ENCODE data around the gene KIF13A. TPM values are rescaled to one million over a fixed set of nuclear protein-coding genes. Genes with fewer than 3 reads are reported as not detected.
"Not testable (repeated sequence)": the region's sequence is repeated elsewhere in the genome, so short reads cannot be mapped to it uniquely, and the experiment has no call there.

KIF13A gene
- total RNA-seq, 1 donor, result 25.3 TPM

DNA sequence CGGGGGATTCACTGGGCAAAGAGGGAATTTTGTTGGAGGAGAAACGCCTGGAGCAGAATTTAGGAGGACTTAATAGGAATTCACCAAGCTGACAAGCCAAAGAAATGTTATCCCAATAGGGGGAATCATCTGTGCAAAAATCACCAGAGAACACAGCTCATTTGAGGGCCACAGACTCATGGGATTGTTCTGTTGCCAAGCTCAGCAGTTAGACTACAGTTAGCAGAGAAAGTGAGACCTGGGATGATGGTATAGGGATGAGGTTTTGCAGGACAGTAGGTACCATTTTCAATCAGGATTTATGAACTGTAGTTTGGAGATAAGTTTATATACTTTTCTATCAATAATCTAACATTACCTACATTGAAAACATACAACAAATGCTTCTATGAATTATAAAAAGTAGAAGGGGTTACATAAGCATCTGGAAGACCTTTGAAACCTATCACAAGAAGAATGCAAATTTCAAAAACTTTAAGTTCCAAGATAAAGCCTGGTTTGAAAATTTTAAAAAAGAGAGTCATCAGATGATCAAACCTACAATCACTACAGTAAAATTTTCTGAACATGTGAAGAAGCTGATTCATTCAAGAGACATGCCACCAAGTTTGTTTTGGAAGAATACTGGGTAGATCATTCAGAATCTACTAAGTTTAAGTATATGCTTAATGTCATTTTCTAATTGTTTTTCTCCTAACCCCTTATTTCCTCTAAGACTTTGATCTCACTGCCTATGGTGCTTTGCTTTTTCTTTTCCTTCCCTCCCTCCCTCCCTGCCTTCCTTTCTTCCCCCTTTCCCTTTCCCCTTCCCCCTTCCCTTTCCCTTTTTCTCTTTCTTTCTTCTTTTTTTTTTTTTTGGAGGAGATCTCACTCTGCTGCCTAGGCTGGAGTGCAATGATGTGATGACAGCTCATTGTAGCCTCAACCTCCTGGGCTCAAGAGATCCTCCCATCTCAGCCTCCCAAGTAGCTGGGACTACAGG lies 81.5 kb downstream of the KIF13A start:
- DNase-seq (ENCODE audit: low read depth in 2 of 3, low spot score in 2 of 3), result no peak

DNA sequence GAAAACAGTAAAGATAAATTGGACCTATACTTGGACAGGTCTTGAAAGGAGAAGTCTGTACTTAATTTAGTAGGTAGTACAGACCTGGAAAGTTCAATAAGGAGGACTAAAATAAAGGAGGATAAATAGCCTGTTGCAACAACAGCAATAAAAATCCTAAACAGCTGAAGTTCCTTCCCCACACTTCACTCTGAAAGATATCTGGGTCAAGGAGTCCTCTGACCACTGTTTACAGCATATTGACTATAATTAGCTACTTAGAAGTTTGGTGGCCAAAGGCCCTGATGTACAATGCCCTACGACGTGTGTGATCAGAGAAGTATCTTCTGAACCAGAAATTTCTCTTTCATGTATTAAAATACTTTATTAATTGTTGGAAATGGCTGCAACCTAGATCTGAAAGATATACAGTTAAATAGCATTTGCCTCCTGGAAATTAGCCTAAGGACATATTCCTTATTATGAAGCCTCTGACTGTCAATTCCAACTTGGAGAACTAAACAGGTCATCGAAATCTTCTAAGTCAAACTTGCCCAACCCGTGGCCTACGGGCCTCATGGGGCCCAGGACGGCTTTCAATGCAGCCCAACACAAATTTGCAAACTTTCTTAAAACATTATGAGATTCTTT lies 82.8 kb downstream of the KIF13A start:
- no peak for DNase-seq (ENCODE audit: low read depth in 2 of 3, low spot score in 2 of 3)

DNA sequence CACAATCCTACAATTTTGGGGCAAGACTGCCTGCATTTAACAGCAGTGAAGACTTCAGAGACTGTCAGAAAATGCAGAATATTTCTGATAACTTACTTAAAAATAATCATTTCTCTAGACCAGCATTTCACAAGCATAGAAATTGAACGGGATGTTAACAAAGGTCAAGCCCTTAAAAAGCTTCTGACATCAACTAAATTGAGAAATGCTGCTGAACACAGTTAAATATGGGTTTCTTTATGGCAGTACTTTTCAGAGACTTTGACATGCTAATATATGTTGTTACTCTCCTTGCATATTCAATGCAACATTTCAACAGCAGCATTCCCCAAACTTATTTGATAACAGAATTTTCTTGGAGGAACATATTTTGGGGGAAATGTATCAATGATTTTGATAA lies 84.5 kb downstream of the KIF13A start:
- no peak for DNase-seq (ENCODE audit: low read depth in 2 of 3, low spot score in 2 of 3)

DNA sequence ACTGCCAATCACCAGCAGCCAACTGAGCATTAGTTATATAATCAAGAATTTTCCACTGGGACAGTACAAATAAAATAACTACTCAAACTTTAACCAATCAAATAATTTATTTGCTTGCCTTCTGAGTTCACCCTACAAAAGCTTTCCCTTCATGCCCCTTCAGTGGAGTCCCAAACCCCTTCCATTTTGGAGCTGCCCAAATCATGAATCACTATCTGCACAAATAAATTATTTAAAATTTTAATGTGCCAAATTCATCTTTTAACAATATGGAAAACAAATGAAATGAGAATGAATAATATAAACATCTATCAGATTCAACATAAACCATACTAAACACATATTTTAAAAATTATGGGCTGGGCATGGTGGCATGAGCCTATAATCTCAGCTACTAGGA lies 85.9 kb downstream of the KIF13A start:
- DNase-seq (ENCODE audit: low read depth in 2 of 3, low spot score in 2 of 3), result no peak

DNA sequence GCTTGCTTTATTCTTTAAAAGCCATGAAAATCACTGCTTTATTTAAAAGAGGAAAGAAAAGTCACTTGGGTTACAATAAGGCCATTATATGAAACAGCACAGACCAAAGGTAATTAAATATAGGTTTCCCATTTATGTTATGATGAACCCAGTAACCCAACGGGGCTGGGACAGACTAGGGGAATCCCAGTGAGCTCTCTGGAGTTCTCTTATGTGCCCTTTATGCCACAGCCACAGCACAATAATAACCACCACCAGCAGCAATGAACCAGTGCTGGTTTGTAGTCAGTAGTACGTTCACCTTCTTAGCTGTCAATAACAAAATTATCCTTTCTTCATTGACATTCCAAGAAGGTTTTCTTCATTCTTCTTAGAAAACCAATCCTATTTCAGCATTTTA lies 87.4 kb downstream of the KIF13A start:
- no peak for DNase-seq (ENCODE audit: low read depth in 2 of 3, low spot score in 2 of 3)

DNA sequence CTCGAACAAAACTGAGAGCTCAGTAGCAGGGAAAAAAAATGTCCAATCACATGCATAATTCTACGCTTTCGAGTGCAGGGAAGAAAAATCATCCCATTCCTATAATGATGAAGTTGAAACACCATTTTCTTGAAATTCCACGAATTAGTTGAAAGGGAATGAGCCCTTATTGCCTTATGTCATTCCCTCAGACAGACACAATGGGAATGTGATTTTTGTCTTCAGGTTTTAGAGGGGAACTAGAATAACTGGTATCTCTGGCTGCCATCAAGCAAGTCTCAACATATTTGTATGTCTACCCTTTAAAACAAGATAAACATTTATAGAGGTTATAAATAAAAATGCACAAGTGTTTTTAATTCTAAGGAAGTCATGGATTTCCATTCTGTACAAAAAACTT lies 87.9 kb downstream of the KIF13A start:
- no peak for DNase-seq (ENCODE audit: low read depth in 2 of 3, low spot score in 2 of 3)

DNA sequence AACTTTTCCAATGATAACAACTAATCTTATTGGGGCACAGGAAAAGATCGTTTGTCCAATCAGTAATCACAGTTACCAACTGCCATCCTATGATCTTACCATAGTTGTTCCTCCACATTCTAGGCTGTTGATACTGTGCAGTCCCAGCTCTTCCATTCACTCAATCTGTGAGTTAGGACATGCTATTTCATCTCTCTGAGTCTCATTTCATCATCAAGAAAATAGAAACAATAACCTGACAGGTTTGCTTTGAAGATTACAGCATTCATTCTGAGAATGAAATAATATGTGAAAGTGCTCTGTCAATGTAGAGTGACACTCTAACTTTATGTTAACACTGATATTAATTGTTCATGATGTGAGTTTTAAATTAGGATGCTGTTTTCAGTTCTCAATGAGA lies 89.8 kb downstream of the KIF13A start:
- DNase-seq (ENCODE audit: low read depth in 2 of 3, low spot score in 2 of 3), result no peak

DNA sequence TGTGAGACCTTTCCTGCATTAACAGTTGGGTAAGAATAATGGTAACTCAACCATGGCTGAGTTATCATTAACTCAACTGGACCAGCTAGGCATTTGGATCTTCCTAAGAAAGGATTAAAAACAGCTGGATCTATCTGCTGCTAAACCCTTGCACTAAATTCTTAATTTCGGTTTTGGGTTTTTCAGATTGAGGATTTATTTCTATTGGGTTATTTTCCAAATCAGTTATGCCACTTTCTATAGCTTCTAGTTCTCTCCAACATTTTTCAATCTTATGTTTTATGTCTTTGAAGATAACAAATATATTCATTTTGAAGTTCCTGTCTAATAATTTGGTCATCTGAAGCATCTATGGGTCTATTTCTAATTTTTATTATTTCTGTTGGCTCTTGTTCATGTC lies 92.5 kb downstream of the KIF13A start:
- no peak for DNase-seq (ENCODE audit: low read depth in 2 of 3, low spot score in 2 of 3)

DNA sequence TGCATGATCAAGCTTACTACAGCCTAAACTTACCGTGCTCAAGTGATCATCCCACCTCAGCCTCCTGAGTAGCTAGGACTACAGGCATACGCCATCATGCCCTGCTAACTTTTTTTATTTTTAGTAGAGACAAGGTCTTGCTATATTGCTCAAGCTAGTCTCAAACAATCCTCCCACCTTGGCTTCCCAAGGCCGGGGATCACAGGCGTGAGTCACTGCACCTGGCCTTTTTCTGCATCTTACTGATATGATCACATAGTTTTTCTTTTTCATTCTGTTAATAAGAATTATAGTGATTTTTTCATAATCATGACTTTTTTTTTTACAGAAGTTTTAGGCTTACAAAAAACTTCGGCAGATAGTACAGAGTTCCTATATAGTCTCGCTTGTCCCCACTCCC lies 93.2 kb downstream of the KIF13A start:
- no peak for DNase-seq (ENCODE audit: low read depth in 2 of 3, low spot score in 2 of 3)

DNA sequence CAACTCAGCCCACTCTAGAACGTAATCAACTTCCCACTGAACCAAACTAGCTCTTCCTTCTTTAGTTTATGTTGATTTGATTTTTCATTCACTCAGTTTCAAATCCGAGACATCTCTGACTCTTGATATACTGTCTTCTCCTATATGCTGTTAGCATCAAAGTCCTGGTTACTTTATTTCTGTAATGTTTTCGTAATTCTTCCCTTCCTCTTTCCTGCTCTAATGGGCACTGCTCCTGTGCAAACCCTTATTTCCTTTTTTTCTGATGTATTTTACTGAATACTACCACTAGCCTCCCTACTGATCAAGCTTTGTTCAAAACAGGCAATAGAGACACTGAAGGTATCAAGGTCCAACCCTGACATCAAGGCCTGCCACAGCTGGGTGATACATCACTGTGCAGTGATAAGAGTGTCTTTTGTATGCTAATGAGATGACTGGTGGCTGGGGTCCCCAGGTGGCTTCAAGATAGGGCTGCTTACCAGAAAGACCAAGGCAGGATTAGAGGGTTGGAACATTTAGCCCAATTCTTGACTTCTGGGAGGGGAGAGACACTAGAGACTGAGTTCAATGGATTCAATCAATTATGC lies 95.2 kb downstream of the KIF13A start:
- no peak for DNase-seq (ENCODE audit: low read depth in 2 of 3, low spot score in 2 of 3)

DNA sequence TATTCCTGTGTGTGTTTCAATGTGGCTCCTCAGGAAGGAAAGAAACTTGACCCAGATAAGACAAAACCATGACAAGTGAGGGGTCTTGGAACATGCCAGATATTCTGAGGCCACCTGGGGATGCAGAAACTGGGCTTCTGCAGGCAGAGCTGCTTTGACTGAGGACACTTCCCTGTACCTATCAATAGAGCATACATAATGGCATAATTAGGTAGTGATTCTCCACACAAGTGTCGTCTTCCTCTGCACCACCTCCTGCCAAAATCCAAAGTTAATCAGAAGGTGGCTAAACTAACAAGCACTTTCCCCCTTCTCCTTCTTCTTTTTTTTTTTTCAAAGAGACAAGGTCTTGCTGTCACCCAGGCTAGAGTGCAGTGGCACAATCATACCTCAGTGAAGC lies 97.1 kb downstream of the KIF13A start:
- no peak for DNase-seq (ENCODE audit: low read depth in 2 of 3, low spot score in 2 of 3)

DNA sequence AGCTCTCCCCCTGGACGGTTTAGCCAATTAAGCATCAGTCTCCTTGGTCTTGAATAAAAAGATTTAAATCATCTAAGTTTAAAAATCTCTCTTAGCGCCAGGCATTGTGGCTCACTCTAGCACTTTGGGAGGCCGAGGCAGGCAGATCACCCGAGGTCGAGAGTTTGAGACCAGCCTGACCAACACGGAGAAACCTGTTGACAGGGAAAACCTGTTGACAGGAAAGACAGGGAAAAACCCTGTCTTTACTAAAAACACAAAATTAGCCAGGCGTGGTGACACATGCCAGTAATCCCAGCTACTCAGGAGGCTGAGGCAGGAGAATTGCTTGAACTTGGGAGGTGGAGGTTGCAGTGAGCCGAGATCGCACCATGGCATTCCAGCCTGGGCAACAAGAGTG lies 97.7 kb downstream of the KIF13A start:
- not testable (repeated sequence) for DNase-seq (ENCODE audit: low read depth in 2 of 3, low spot score in 2 of 3)

DNA sequence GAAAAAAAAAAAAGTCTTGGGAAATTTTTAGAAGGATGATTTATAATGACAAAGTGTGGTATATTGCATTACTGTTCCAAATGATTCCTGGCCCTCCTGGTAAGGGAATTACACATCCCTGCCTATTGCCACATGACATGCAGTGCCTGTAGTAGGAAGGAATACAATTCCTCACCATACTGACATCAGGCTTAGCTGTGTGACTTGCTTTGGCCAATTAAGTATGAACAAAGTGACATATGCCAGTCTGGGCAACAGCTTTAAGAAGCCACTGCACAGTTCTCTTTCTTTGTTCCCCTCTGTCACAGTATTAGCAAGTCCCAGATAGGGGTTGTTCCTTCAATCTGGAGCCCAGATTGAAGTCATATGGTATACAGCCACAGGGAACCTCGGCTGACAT lies 100.5 kb downstream of the KIF13A start:
- DNase-seq (ENCODE audit: low read depth in 2 of 3, low spot score in 2 of 3), result no peak

DNA sequence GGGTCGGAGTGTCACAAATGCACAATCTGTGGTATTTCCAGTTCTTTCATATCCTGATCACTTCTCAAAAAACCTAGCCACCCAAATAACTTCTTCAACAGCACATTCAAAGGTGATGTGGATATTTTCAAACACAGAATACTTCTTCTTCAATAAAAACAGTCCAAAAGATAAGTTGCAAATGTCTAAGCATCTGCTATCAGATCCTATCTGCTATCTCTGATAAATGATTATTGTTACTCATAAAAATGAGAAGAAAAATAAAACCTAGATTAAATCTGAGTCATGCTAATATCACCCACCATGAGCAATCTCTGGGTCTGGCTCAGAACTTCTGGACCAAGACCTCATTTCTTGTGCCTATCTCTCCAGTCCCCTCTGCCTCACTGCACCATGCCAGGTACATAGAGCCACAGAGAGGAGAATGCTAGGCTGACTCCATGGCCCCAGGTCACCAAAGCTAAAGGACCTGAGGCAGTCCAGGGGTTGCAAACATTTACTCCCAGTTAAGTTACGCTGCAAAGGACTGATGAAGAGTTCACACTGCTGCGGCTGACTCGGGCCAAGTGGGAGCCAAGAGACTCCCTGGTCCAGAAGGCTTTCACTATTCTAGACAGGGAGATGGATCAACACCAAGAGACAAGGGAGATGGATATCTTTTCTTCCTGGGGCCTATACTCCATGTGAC lies 101.4 kb downstream of the KIF13A start:
- DNase-seq (ENCODE audit: low read depth in 2 of 3, low spot score in 2 of 3), result no peak

DNA sequence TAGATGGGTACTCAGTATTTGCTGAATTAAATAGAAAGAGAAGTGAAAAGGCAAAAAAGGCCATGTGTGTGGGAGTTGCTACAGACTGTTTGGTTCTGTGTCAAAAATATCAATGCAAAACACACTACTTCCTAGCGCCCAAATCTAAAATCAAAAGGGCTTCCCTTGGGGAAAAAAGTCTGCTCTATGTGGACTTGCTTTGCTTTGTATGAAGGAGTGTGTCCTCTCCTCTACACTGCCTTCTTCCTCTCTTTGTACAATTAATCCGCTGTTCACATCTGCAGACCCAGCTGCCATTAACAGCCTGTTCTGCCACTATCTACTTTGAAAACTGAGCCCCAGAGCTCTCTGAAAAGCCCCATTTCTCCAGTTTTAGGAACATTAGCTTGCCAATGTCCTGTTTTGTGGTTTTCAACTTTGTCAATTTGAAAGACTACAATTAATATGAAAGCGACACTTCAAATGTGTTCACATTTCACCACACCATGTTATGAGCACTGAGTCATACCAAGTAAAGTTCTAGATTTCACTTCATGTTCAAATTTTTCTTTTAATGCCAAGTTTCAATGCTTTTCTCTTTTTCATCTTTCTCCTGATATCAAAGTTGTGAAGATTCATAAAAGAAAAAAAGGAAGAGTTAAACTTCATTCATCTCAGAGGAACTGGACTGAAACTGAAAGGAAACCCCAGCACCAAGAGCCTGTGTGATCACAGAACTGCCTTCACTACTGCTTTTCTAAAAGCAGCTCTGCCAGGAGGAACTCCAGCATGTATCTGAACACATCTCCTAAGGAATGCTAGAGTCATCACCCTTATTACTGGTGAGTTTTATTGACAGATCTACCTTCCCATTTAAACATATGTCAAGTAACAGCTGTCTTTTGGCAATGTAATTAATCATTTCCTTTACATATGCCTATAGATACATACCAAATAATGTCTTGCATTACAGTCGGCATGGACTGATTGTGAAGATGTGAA lies 102.6 kb downstream of the KIF13A start:
- peak in 1 of 3 donors; percentile 51 for DNase-seq (ENCODE audit: low read depth in 2 of 3, low spot score in 2 of 3)

DNA sequence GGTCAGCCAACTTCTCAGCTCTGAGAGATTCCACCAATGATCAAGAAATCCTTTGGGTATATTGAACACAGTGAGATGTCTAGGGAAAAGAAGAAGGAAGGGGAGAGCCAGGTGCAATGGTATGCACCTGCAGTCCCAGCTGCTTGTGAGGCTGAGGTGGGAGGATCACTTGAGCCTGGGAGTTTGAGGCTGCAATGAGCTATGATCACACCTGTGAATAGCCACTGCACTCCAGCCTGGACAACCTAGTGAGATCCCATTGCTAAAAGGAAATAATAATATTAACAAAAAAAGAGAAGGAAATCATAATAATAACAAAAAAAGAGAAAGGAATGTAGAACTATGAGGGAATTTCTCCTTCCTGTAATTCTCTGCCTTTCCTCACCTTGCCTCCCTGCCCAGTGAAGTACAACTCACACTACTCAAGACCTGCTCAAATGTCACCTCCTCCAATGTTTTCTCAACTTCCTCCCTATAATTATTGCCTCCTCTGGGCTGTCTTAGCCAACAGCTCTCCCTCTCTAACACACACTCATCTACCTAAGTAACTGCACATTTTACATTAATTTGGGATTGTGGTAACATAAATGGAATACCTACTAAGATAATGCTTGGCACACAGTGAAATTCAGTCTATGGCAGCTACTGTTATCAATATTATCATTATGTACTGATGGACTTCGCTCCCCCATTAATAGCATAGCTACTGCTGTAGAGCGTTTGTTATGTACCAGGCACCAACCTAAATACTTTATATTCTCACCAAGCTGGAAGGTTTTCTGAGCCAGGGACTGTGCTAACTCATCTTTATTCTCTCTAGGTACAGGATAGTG lies 103.6 kb downstream of the KIF13A start:
- no peak for DNase-seq (ENCODE audit: low read depth in 2 of 3, low spot score in 2 of 3)

DNA sequence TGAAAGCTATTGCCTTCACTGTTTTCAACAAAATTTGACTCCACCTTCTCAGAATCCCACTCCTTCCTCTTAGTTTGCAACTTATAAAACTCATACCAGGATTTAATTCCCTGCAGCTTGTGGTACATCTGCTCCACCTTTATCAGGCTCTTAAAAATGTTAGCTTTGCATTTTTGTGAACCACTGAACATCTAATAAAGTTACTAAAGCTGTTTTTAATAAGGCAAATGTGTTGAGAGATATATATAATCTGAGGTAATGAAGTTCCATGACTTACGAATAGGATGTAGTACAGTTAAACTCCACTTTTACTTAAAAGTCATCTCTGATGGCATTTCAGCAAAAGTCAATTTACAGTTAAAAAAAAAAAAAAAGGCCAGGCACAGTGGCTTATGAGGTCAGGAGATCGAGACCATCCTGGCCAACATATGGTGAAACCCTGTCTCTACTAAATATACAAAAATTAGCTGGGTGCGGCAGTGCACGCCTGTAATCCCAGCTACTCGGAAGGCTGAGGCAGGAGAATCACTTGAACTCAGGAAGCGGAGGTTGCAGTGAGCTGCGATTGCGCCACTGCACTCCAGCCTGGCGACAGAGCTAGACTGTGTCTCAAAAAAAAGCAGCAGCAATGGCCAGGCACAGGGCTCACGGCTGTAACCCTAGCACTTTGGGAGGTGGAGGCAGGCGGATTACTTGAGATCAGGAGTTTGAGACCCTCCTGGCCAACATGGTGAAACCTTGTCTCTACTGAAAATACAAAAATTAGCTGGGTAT lies 106.2 kb downstream of the KIF13A start:
- DNase-seq (ENCODE audit: low read depth in 2 of 3, low spot score in 2 of 3), result no peak

DNA sequence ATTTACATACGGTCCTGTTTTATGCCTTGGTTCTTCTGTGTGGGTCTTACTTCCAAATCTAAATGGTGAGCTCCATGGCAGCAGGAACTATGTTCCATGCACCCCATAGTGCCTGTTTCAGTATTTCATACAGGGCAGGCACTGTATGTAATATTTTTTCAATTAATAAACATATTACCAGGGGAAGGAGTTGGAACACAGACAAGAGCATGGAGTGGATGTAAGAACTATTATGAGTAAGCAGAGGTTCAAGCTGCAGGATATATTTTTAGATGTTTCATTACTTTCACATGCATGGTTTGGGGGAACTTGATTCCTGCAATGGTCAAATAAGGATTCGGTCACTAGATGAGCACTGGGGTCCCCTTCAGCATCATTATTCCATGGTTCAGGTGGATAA lies 108.3 kb downstream of the KIF13A start:
- DNase-seq (ENCODE audit: low read depth in 2 of 3, low spot score in 2 of 3), result no peak
